Esophagus muscularis mucosa (tissue), 4 donors: ENCODE measurements around the gene TMEM121B. TPM values are rescaled to one million over a fixed set of nuclear protein-coding genes. Genes with fewer than 3 reads are reported as not detected.

Experiments used
- DNase-seq: peaks from one replicate; pipeline ENCODE4 v3.0.0-alpha.2; 2017; ENCODE audit errors: extremely low spot score
- H3K27ac ChIP-seq, 4 donors: fragments of 200-600 bp; sonication (generic); replicated peaks in 1 of 4; 1 replicate in 3 of 4; 2 replicates in 1 of 4; pipeline ENCODE4 v1.5.1; 2016 to 2019; ENCODE audit warnings: mild to moderate bottlenecking in 1 of 4
- H3K27me3 ChIP-seq, 4 donors: fragments of 200-600 bp; sonication (generic); one replicate each; pipeline versions ENCODE4 v1.5.1 to v1.6.0; 2016 to 2019
- H3K36me3 ChIP-seq, 4 donors: fragments of 200-600 bp; sonication (generic); one replicate each; pipeline ENCODE4 v1.5.1; 2016 to 2019
- H3K4me1 ChIP-seq, 4 donors: fragments of 200-600 bp; sonication (generic); one replicate each; pipeline ENCODE4 v1.5.1; 2016 to 2019
- H3K4me3 ChIP-seq, 4 donors: fragments of 200-600 bp; sonication (generic); 1 replicate in 2 of 4; 2 replicates in 2 of 4; pipeline ENCODE4 v1.5.1; 2016 to 2019; ENCODE audit warnings: mild to moderate bottlenecking in 4 of 4, moderate library complexity in 1 of 4
- H3K9me3 ChIP-seq, 4 donors: fragments of 200-600 bp; sonication (generic); 1 replicate in 3 of 4; 2 replicates in 1 of 4; pipeline ENCODE4 v1.5.1; 2016 to 2019
- CTCF ChIP-seq, 3 experiments: fragments of 200-600 bp in 2 of 3; fragments of 450-650 bp in 1 of 3; sonication (generic) in 2 of 3; IDR thresholded peaks; one replicate each; pipeline ENCODE4 v1.5.1; 2017 to 2019; ENCODE audit warnings: antibody characterized with exemption in 3 of 3, mild to moderate bottlenecking in 2 of 3, moderate library complexity in 1 of 3
- EP300 ChIP-seq: sonication (generic); formaldehyde crosslinking; IDR thresholded peaks from one replicate; pipeline ENCODE4 v1.6.1; 2017; ENCODE audit warnings: antibody characterized with exemption
- POLR2A ChIP-seq: fragments of 450-650 bp; IDR thresholded peaks from one replicate; pipeline ENCODE4 v1.6.1; 2017; ENCODE audit warnings: antibody characterized with exemption, moderate library complexity, mild to moderate bottlenecking, low read depth
- POLR2AphosphoS5 ChIP-seq, 2 donors: sonication (generic); formaldehyde crosslinking; IDR thresholded peaks; one replicate each; pipeline ENCODE4 v1.6.1; 2017; ENCODE audit warnings: antibody characterized with exemption in 2 of 2
- WGBS: methylation state at CpG from one replicate; pipeline ENCODE4 v1.1.5; 2018; 5-methylcytosine and 5-hydroxymethylcytosine counted together
- intact Hi-C: fragments of 100-400 bp; cut with DNase I; formaldehyde crosslinking; loops from one replicate; pipeline ENCODE4 v1.15.1; 2023
- total RNA-seq, 4 donors: library from RNA; depleted of rRNA; stranded (reverse); fragments of >200 nt; gene quantifications; one replicate each; pipeline versions ENCODE4 v1.1.0 to v1.2.1, GENCODE V29; 2016

TMEM121B gene
- total RNA-seq, 4 donors from 2014 or later: 0.32 to 0.50 (median 0.41) TPM

- WGBS: 95% methylated on average over 7 of the region's 8 CpGs
- intact Hi-C loops: no loop called here
- no peak for DNase-seq
Measured at GRCh38 chr22:17145021-17145680, 24.0 kb upstream of the TMEM121B start.

GRCh38 chr22:17143826-17144225 is 22.7 kb upstream of the TMEM121B start:
- intact Hi-C loops: no loop called here
- no peak overlapping the region for H3K4me3 ChIP-seq
- H3K9me3 ChIP-seq: no peaks in the 10 kb centered on the region
- H3K27ac ChIP-seq: no peak overlapping the region
- TF ChIP-seq CTCF (IDR thresholded peaks at IDR 0.05): no peak
- TF ChIP-seq POLR2A: no peak
- no peak for TF ChIP-seq POLR2AphosphoS5 (IDR thresholded peaks at IDR 0.05)
- TF ChIP-seq EP300: no peak
- peaks cover 36 to 88% (median 80%) of the 10 kb centered on the region in 4 donors for H3K36me3 ChIP-seq
- H3K4me1 ChIP-seq: peaks cover 0 to 10% (median 0%) of the 10 kb centered on the region in 4 donors
- no peaks in the 10 kb centered on the region for H3K27me3 ChIP-seq
- WGBS: 98% methylated on average over 6 of the region's 8 CpGs
- DNase-seq: no peak

More at GRCh38 chr22:17145021-17145680, 24.0 kb upstream of the TMEM121B start:
- Histone ChIP-seq H3K4me3 (no peak overlapping the region), H3K27me3 (no peaks in the 10 kb centered on the region), H3K36me3 (peaks cover 36 to 84% (median 74%) of the 10 kb centered on the region in 4 donors), H3K27ac (no peak overlapping the region), H3K9me3 (no peaks in the 10 kb centered on the region), H3K4me1 (peaks cover 0 to 10% (median 0%) of the 10 kb centered on the region in 4 donors)
- TF ChIP-seq POLR2AphosphoS5 (IDR thresholded peaks at IDR 0.05): no peak
- no peak for TF ChIP-seq EP300
- no peak for TF ChIP-seq POLR2A
- no peak for TF ChIP-seq CTCF (IDR thresholded peaks at IDR 0.05)

- Histone ChIP-seq H3K27me3 (no peaks in the 10 kb centered on the region), H3K27ac (no peak overlapping the region), H3K36me3 (peaks cover 43 to 88% (median 80%) of the 10 kb centered on the region in 4 donors), H3K4me3 (no peak overlapping the region), H3K4me1 (peaks cover 0 to 10% (median 0%) of the 10 kb centered on the region in 4 donors), H3K9me3 (no peaks in the 10 kb centered on the region)
- WGBS: 90% methylated on average over 9 of the region's 9 CpGs
- no peak for DNase-seq
- TF ChIP-seq POLR2AphosphoS5 (IDR thresholded peaks at IDR 0.05) (no peak), EP300 (no peak), CTCF (IDR thresholded peaks at IDR 0.05) (no peak), POLR2A (no peak)
- intact Hi-C loops: no loop called here
Measured at GRCh38 chr22:17143101-17143500, 21.9 kb upstream of the TMEM121B start.

- peaks cover 0 to 10% (median 0%) of the 10 kb centered on the region in 4 donors for H3K4me1 ChIP-seq
- H3K36me3 ChIP-seq: peaks cover 49 to 95% (median 84%) of the 10 kb centered on the region in 4 donors
- TF ChIP-seq POLR2A (no peak), CTCF (IDR thresholded peaks at IDR 0.05) (no peak), EP300 (no peak), POLR2AphosphoS5 (IDR thresholded peaks at IDR 0.05) (no peak)
- DNase-seq: no peak
- H3K4me3 ChIP-seq: no peak overlapping the region
- intact Hi-C loops: no loop called here
- no peak overlapping the region for H3K27ac ChIP-seq
- no peaks in the 10 kb centered on the region for H3K27me3 ChIP-seq
- H3K9me3 ChIP-seq: no peaks in the 10 kb centered on the region
- WGBS: 92% methylated on average over 4 of the region's 9 CpGs
Measured at GRCh38 chr22:17140826-17141766, 19.9 kb upstream of the TMEM121B start.
